Naive thymus-derived CD4-positive, alpha-beta T cell (primary cell): ENCODE measurements around the gene FGD2. TPM values are rescaled to one million over a fixed set of nuclear protein-coding genes. Genes with fewer than 3 reads are reported as not detected.
A peak's percentile ranks its signal among the peaks of the same experiment; 100 is the strongest.

Experiments used
- ATAC-seq: fragments of 150-1000 bp; cut with Tn5 transposase; 2 replicates; pipeline ENCODE4 v1.10.0; 2021; ENCODE audit warnings: mild to moderate bottlenecking, moderate library complexity
- CTCF ChIA-PET: fragments of 350-600 bp; sonication (Branson Sonifier 250); formaldehyde crosslinking; loops from one replicate; lab custom pipeline; 2021; ENCODE audit warnings: antibody characterized with exemption; lab: Charles Lee
- POLR2A ChIA-PET: fragments of 350-600 bp; sonication (Branson Sonifier 250); formaldehyde crosslinking; loops from one replicate; lab custom pipeline; 2021; ENCODE audit warnings: antibody characterized with exemption, inconsistent platforms; lab: Charles Lee
- DNase-seq, 9 donors: peaks; one replicate each; pipeline versions ENCODE4 v3.0.0 to v3.0.0-alpha.2; 2020 to 2022; ENCODE audit warnings: mixed read lengths in 1 of 9
- H3K27ac ChIP-seq: one replicate; pipeline ENCODE4 v1.7.0; 2013; ENCODE audit warnings: mild to moderate bottlenecking, low read depth, low read length, moderate library complexity
- H3K27me3 ChIP-seq, 2 donors: one replicate each; pipeline ENCODE4 v1.7.0; 2013; ENCODE audit warnings: low read length in 2 of 2, mild to moderate bottlenecking in 2 of 2, moderate library complexity in 2 of 2; ENCODE audit not compliant: control insufficient read depth in 2 of 2, insufficient read depth in 2 of 2
- H3K36me3 ChIP-seq, 3 experiments: 1 replicate in 2 of 3; 2 replicates in 1 of 3; pipeline ENCODE4 v1.7.0; 2013; ENCODE audit warnings: low read length in 3 of 3, mild to moderate bottlenecking in 3 of 3, moderate library complexity in 1 of 3; ENCODE audit not compliant: insufficient read depth in 3 of 3, control insufficient read depth in 2 of 3
- H3K4me1 ChIP-seq, 2 donors: one replicate each; pipeline ENCODE4 v1.7.0; 2013; ENCODE audit warnings: low read length in 2 of 2, mild to moderate bottlenecking in 2 of 2, moderate library complexity in 1 of 2; ENCODE audit not compliant: control insufficient read depth in 2 of 2, insufficient read depth in 2 of 2
- H3K4me3 ChIP-seq: 2 replicates; pipeline ENCODE4 v1.7.0; 2013; ENCODE audit warnings: mild to moderate bottlenecking, low read length
- H3K9me3 ChIP-seq, 3 experiments: 1 replicate in 2 of 3; 2 replicates in 1 of 3; pipeline ENCODE4 v1.7.0; 2013; ENCODE audit warnings: low read length in 3 of 3; ENCODE audit not compliant: control insufficient read depth in 2 of 3
- H3K27ac Mint-ChIP-seq, 9 donors: one replicate each; pipeline ENCODE4 v1.8.0; 2020 to 2022; ENCODE audit warnings: mixed read lengths in 9 of 9, mild to moderate bottlenecking in 8 of 9, moderate library complexity in 5 of 9, inconsistent platforms in 2 of 9
- H3K27me3 Mint-ChIP-seq, 5 donors: one replicate each; pipeline ENCODE4 v1.8.0; 2021 to 2022; ENCODE audit warnings: mixed read lengths in 5 of 5, mild to moderate bottlenecking in 1 of 5
- H3K36me3 Mint-ChIP-seq, 5 donors: one replicate each; pipeline ENCODE4 v1.8.0; 2020 to 2022; ENCODE audit warnings: mixed read lengths in 5 of 5, mild to moderate bottlenecking in 3 of 5, inconsistent platforms in 1 of 5
- H3K4me1 Mint-ChIP-seq, 7 donors: one replicate each; pipeline ENCODE4 v1.8.0; 2020 to 2022; ENCODE audit warnings: mixed read lengths in 7 of 7, mild to moderate bottlenecking in 3 of 7, inconsistent platforms in 1 of 7
- H3K4me3 Mint-ChIP-seq, 10 donors: one replicate each; pipeline ENCODE4 v1.8.0; 2020 to 2022; ENCODE audit warnings: mild to moderate bottlenecking in 10 of 10, mixed read lengths in 10 of 10, moderate library complexity in 6 of 10, inconsistent platforms in 2 of 10
- H3K9me3 Mint-ChIP-seq, 11 donors: one replicate each; pipeline ENCODE4 v1.8.0; 2020 to 2022; ENCODE audit warnings: mixed read lengths in 11 of 11, mild to moderate bottlenecking in 4 of 11, inconsistent platforms in 1 of 11, moderate library complexity in 1 of 11
- intact Hi-C, 2 donors: fragments of 100-400 bp; cut with micrococcal nuclease; formaldehyde crosslinking; loops; one replicate each; pipeline ENCODE4 v1.15.1; 2023
- polyA plus RNA-seq, 2 donors: library from polyadenylated mRNA; unstranded; fragments of 300-500 nt; fragmentation: Illumina TruSeq; gene quantifications; one replicate each; pipeline ENCODE4 v1.2.3, GENCODE V29; 2021
- total RNA-seq, 6 experiments: library from RNA in 5 of 6; stranded (reverse) in 5 of 6; gene quantifications; 1 replicate in 5 of 6; 2 replicates in 1 of 6; pipeline ENCODE4 v1.2.3 and lab custom pipeline; 2021 to 2026

Gene FGD2
- total and polyA plus RNA-seq, 7 experiments from 2014 or later: 0.25 to 71.9 (median 1.6) TPM

GRCh38 chr6:37047689-37048402, 42.4 kb downstream of the FGD2 start:
- Mint-ChIP-seq H3K27ac (peak overlapping the region; percentile 70 to 99 (median 91)), H3K4me3 (peak overlapping the region in 9 of 10 donors; percentile 38 to 83 (median 66)), H3K9me3 (peaks cover 0 to 5% (median 0%) of the 10 kb centered on the region in 11 donors), H3K36me3 (peaks cover 0 to 20% (median 0%) of the 10 kb centered on the region in 5 donors), H3K27me3 (no peaks in the 10 kb centered on the region), H3K4me1 (peaks cover 55 to 74% (median 68%) of the 10 kb centered on the region in 7 donors)
- DNase-seq (peak in 1 of 9 donors; percentile 16), ATAC-seq (no peak)
- Histone ChIP-seq H3K4me3 (no peak overlapping the region), H3K27ac (peak overlapping the region; percentile 75), H3K9me3 (no peaks in the 10 kb centered on the region), H3K4me1 (peaks cover 46 to 66% of the 10 kb centered on the region in 2 donors), H3K36me3 (no peaks in the 10 kb centered on the region), H3K27me3 (no peaks in the 10 kb centered on the region)
- ChIA-PET CTCF (interaction anchor here (0.6 to 8.3 kb wide), 8 partner anchors 23 to 208 kb away, joined by 3 to 178 read pairs (median 7); partner anchors contain the start of gene PIM1), POLR2A (interaction anchor here (0.6 to 9.6 kb wide), 6 partner anchors 12 to 161 kb away, joined by 3 to 177 read pairs (median 4); partner anchors contain the start of gene PIM1)
- intact Hi-C loops: loop anchor here (1.0 to 5.0 kb wide), 3 partner anchors 15 to 61 kb away; partner anchors contain the start of gene MTCH1 (in 1 of the 2)

GRCh38 chr6:37048403-37048850, 43.0 kb downstream of the FGD2 start:
- Mint-ChIP-seq H3K4me3 (peak overlapping the region; percentile 36 to 94 (median 79)), H3K4me1 (peaks cover 53 to 72% (median 68%) of the 10 kb centered on the region in 7 donors), H3K27me3 (no peaks in the 10 kb centered on the region), H3K27ac (peak overlapping the region; percentile 84 to 99 (median 91)), H3K36me3 (peaks cover 0 to 18% (median 0%) of the 10 kb centered on the region in 5 donors), H3K9me3 (peaks cover 0 to 5% (median 0%) of the 10 kb centered on the region in 11 donors)
- DNase-seq: no peak
- ChIA-PET CTCF (interaction anchor here (0.6 to 8.3 kb wide), 5 partner anchors 23 to 207 kb away, joined by 3 to 178 read pairs (median 9); partner anchors contain the start of gene PIM1), POLR2A (interaction anchor here (0.6 to 9.6 kb wide), 7 partner anchors 19 to 161 kb away, joined by 3 to 177 read pairs (median 5); partner anchors contain the start of gene PIM1)
- no peak for ATAC-seq
- H3K4me3 ChIP-seq: peak overlapping the region; percentile 58
- H3K4me1 ChIP-seq: peaks cover 46 to 66% of the 10 kb centered on the region in 2 donors
- H3K27ac ChIP-seq: peak overlapping the region; percentile 75
- no peaks in the 10 kb centered on the region for H3K36me3 ChIP-seq
- intact Hi-C loops: loop anchor here (1.0 to 5.0 kb wide), 3 partner anchors 15 to 61 kb away; partner anchors contain the start of gene MTCH1 (in 1 of the 2)
- no peaks in the 10 kb centered on the region for H3K27me3 ChIP-seq
- H3K9me3 ChIP-seq: no peaks in the 10 kb centered on the region

- Histone ChIP-seq H3K27me3 (no peaks in the 10 kb centered on the region), H3K4me3 (peak overlapping the region; percentile 58), H3K36me3 (no peaks in the 10 kb centered on the region), H3K4me1 (peaks cover 46 to 66% of the 10 kb centered on the region in 2 donors), H3K9me3 (no peaks in the 10 kb centered on the region), H3K27ac (peak overlapping the region; percentile 75)
- peak; percentile 31 to 82 (median 60) for DNase-seq
- no peaks in the 10 kb centered on the region for H3K27me3 Mint-ChIP-seq
- H3K4me1 Mint-ChIP-seq: peaks cover 53 to 68% (median 68%) of the 10 kb centered on the region in 7 donors
- H3K36me3 Mint-ChIP-seq: peaks cover 0 to 18% (median 0%) of the 10 kb centered on the region in 5 donors
- ChIA-PET CTCF (interaction anchor here (0.6 to 8.3 kb wide), 7 partner anchors 15 to 175 kb away, joined by 3 to 178 read pairs (median 9); partner anchors contain the start of gene PIM1), POLR2A (interaction anchor here (0.9 to 9.6 kb wide), 5 partner anchors 19 to 160 kb away, joined by 5 to 177 read pairs (median 19); partner anchors contain the start of gene PIM1)
- peak overlapping the region; percentile 36 to 94 (median 79) for H3K4me3 Mint-ChIP-seq
- intact Hi-C loops: loop anchor here (1.0 to 5.0 kb wide), 3 partner anchors 16 to 62 kb away; partner anchors contain the start of gene MTCH1 (in 1 of the 2)
- peak overlapping the region; percentile 84 to 99 (median 91) for H3K27ac Mint-ChIP-seq
- ATAC-seq: peak; percentile 76
- peaks cover 0 to 5% (median 0%) of the 10 kb centered on the region in 11 donors for H3K9me3 Mint-ChIP-seq
These were observed 43.6 kb downstream of the FGD2 start for GRCh38 chr6:37048851-37049757.

- ChIA-PET CTCF (interaction anchor here (0.6 to 8.3 kb wide), 5 partner anchors 16 to 174 kb away, joined by 3 to 178 read pairs (median 96); partner anchors contain the start of gene PIM1), POLR2A (interaction anchor here (0.9 to 9.6 kb wide), 4 partner anchors 28 to 160 kb away, joined by 6 to 177 read pairs (median 20); partner anchors contain the start of gene PIM1)
- ATAC-seq: no peak
- Mint-ChIP-seq H3K4me3 (peak overlapping the region; percentile 64 to 94 (median 82)), H3K27ac (peak overlapping the region; percentile 84 to 99 (median 92)), H3K36me3 (peaks cover 0 to 18% (median 0%) of the 10 kb centered on the region in 5 donors), H3K27me3 (no peaks in the 10 kb centered on the region), H3K9me3 (peaks cover 0 to 5% (median 0%) of the 10 kb centered on the region in 11 donors), H3K4me1 (peaks cover 55 to 74% (median 68%) of the 10 kb centered on the region in 7 donors)
- H3K36me3 ChIP-seq: no peaks in the 10 kb centered on the region
- H3K9me3 ChIP-seq: no peaks in the 10 kb centered on the region
- peak overlapping the region; percentile 58 for H3K4me3 ChIP-seq
- peak overlapping the region; percentile 75 for H3K27ac ChIP-seq
- peaks cover 46 to 66% of the 10 kb centered on the region in 2 donors for H3K4me1 ChIP-seq
- no peak for DNase-seq
- intact Hi-C loops: loop anchor here (1.0 to 5.0 kb wide), 4 partner anchors 21 to 134 kb away; partner anchors contain the start of gene MTCH1 (in 1 of the 2)
- H3K27me3 ChIP-seq: no peaks in the 10 kb centered on the region
These were observed 44.2 kb downstream of the FGD2 start for GRCh38 chr6:37049758-37050044.

DNA sequence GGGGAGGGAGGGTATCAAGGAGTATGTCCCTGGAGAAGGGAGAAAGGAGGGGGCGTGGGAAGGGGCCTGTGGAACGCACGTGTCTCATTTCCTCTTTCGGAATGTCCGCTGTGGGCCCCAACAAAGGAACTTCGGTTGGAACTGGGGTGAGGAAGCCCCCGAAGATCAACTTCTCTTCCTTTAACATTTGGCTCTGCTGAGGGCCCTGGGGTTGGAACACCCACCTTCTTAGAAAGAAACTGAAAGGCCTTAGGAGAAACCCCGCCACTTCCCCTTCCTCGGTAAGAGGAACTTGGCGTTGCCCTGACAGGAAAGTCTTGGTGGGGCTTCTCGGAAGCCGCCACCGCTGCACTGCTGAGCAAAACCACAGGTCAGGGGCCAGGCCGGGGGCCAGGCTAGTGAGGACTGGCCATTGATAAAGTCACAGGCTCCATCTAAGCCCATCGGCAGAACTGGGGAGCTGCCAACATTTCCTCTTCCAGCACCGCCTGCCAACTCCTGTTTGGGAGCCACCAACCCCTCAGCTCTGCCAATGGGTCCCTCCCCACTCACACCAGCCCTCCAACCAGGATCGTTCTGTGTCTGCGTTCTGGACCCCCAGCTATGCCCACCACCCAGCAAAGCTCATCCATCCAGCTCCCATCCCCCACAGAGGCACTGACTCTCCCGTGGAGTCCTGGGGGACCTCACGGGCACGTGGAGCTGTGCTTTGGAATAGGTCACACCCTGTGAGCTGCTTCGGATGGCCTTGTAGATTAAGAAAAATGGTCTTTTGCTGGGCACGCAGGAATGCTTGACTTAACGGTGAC, 44.8 kb downstream of the FGD2 start:
- H3K27ac ChIP-seq: peak overlapping the region; percentile 75
- peak overlapping the region; percentile 58 for H3K4me3 ChIP-seq
- Mint-ChIP-seq H3K9me3 (peaks cover 0 to 5% (median 0%) of the 10 kb centered on the region in 11 donors), H3K4me1 (peaks cover 55 to 77% (median 68%) of the 10 kb centered on the region in 7 donors), H3K27me3 (no peaks in the 10 kb centered on the region), H3K36me3 (peaks cover 0 to 20% (median 0%) of the 10 kb centered on the region in 5 donors), H3K4me3 (peak overlapping the region; percentile 64 to 94 (median 82)), H3K27ac (peak overlapping the region; percentile 84 to 99 (median 92))
- ChIA-PET CTCF (interaction anchor here (0.7 to 8.3 kb wide), 14 partner anchors 8 to 161 kb away, joined by 3 to 178 read pairs (median 4); partner anchors contain the start of gene PIM1), POLR2A (interaction anchor here (0.9 to 9.6 kb wide), 9 partner anchors 8 to 159 kb away, joined by 3 to 177 read pairs (median 6); partner anchors contain the start of genes MTCH1 and PIM1)
- peaks cover 46 to 66% of the 10 kb centered on the region in 2 donors for H3K4me1 ChIP-seq
- DNase-seq (peak; percentile 37 to 66 (median 47)), ATAC-seq (peak; percentile 56)
- H3K36me3 ChIP-seq: no peaks in the 10 kb centered on the region
- no peaks in the 10 kb centered on the region for H3K27me3 ChIP-seq
- no peaks in the 10 kb centered on the region for H3K9me3 ChIP-seq
- intact Hi-C loops: loop anchor here in 1 of 2 donors (1.0 to 2.0 kb wide), 3 partner anchors 21 to 133 kb away; no protein-coding TSS in a partner anchor
